ENCODE results near the gene MED27.

MED27 gene, protein sequence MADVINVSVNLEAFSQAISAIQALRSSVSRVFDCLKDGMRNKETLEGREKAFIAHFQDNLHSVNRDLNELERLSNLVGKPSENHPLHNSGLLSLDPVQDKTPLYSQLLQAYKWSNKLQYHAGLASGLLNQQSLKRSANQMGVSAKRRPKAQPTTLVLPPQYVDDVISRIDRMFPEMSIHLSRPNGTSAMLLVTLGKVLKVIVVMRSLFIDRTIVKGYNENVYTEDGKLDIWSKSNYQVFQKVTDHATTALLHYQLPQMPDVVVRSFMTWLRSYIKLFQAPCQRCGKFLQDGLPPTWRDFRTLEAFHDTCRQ

GRCh38 chr9:132079391-132080091, at the start of gene MED27:
TSS of gene MED27 (minus strand) at chr9:132079867. CDS start at chr9:132079844, 23 bp downstream.
- peak; percentile 85 for DNase-seq

- no peak for DNase-seq
Measured at GRCh38 chr9:132127888-132128534, 48.3 kb upstream of the MED27 start.

DNA sequence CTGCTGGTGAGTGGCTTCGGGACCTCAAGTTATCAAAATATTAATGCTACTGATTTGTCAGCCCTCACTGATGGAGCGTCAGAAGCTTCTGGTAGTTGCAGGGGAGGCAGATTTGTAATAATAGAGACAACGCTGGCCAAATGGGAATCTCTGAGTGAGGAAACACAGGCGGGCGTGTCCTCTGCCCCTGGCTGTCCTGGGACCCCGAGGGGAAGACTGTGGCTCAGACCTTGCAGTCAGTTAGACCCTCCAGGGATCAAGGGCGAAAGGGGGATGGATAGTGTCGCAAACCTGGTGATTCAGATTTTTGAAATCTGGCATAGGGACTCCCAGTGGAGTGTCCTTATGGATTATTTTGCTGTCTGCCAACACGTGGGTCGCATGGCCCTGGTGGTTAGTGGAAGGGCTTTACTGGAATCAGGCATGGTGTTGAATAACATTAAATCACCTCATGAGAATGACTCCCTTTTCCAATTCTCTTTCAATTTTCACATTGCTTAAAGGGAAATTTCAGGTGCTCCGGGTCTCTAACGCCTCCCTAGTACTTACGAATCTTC, 47.1 kb upstream of the MED27 start:
- DNase-seq = no peak

DNA sequence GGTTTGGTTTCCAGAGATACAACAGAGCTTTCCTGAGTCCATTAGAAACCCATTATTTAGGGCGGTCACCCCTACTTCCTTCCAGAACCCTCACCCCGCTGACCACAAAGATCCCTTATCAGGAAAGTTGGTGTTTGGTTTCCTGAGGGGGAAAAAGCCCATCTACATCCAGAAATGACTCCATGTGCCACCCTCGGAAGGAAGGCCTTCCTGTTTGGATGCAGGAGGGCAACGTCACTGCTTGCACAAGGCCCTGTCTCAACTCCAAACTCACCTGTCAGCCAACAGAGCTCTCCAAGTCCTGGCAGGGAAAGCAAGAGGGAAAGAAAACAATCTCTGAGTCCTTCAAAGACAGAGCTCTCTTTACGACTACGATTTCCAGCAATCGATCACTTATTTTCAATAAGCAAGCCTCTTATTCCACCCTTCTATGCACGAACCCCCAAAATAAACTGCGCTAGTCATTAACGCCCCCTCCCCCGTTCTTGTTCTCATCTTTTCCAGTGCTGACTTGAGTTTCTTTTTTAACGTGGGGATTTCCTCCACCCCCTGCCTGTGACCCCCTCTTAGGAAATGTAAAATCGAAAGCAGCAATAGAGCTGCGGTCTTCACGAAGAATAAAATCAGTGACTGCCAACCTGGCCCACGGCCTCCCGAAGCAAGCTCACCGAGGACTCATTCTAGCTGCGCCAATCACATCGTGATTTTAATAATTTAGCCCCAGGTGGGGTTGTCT, 46.4 kb upstream of the MED27 start:
- no peak for DNase-seq

DNA sequence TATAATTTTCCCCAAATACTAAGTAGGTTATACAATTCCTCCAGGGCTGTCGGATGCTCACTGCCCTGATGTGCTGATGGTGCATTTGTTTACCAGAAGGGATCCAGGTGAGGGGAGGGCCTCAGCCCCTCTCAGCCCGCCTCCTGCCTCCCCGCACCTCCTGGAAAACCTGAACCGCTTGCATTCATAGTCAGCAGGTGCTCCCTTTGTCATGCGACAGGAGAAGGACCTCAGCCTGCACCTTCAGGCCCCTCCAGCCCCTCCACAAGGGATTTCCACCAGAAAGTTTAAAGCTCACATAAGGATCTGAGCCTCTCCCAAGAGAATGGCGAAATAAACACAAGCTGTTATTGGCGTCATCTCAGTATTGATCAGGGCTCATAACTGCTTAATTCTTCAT, 45.7 kb upstream of the MED27 start:
- no peak for DNase-seq

DNA sequence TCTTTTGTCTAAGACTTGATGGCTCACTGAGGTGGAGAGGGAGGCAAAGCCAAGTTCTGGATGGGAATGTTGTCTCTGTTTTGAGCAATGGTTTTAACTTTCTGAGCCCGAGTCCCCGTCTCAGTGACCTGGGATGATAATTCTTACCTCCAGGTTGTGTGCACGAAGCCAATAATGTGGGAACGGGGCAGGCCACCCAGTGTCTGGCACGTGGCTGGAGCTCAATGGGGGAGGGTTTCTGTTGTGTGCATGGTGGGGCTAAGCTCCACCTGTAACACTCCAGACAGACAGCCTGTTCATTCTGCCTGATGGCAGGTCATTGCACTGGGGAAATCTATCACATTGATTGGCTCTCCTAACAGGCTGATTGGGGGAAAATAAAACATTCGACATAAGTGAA, 45.1 kb upstream of the MED27 start:
- DNase-seq = no peak

- no peak for DNase-seq
Measured at GRCh38 chr9:132121021-132121420, 41.4 kb upstream of the MED27 start.

GRCh38 chr9:132117694-132118093, 38.0 kb upstream of the MED27 start:
- no peak for DNase-seq

- peak; percentile 77 for DNase-seq
Measured at GRCh38 chr9:132116583-132116982, 36.9 kb upstream of the MED27 start.

DNA sequence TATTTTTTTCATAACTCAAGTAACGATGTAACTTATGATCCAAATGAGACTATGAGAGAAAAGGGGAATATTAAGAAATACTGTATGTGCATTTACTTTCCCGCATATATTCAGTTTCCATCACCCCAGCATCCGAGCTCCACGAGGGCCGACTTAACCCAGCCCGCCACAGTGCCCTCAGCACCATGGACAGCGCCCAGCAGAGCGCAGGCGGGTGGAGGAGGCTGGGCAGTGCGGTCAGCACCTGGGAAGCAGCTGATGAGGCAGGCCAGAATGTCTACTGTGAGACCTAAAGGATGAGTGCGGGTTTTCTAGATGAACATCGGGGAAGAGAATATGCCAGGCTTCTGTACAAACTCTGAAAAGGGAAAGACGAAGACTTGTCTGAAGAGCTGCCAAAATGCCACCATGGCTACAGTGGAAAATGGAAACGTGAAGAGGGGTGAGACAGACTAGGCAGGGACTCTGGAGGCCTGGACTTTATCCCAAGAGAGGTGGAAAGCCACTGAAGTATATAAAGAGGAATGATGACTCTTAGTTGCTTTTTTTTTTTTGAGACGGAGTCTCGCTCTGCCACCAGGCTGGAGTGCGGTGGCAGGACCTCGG, 34.5 kb upstream of the MED27 start:
- no peak for DNase-seq

- DNase-seq = no peak
Measured at GRCh38 chr9:132109291-132109690, 29.6 kb upstream of the MED27 start.

GRCh38 chr9:132108728-132109127, 29.1 kb upstream of the MED27 start:
- DNase-seq = no peak

- DNase-seq = no peak
Measured at GRCh38 chr9:132099741-132100407, 20.2 kb upstream of the MED27 start.

- DNase-seq = no peak
Measured at GRCh38 chr9:132099167-132099566, 19.5 kb upstream of the MED27 start.

DNA sequence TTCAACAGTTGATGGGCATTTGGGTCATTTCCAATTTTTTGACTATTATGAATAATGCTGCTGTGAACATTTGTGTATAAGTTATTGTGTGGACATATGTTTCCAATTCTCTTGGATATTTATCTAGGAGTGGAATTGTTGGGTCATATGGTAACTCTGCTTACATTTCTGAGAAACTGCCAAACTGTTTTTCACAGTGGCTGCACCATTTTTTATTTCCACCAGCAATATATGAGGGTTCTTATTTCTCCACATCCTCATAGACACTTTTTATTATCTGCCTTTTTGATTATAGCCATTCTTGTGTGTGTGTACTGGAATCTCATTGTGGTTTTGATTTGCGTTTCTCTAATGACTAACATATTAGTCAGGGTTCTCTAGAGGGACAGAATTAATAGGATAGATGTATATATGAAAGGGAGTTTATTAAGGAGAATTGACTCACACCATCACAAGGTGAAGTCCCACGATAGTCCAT, 14.7 kb upstream of the MED27 start:
- no peak for DNase-seq

DNA sequence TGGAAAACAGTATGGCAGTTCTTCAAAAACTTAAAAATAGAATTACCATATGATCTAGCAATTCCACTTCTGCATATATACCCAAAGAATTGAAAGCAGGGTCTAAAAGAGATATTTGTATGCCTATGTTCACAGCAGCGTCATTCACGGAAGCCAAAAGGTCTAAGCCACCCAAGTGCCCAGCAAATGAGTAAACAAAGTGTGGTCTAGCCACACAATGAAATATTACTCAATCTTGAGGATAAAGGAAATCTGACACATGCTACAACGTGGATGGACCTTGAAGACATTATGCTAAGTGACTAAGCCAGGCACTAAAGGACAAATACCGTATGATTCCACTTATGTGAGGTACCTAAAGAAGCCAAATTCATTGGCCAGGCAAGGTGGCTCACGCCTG, 11.1 kb upstream of the MED27 start:
- no peak for DNase-seq

- DNase-seq = no peak
Measured at GRCh38 chr9:132087438-132088030, 7.9 kb upstream of the MED27 start.

DNA sequence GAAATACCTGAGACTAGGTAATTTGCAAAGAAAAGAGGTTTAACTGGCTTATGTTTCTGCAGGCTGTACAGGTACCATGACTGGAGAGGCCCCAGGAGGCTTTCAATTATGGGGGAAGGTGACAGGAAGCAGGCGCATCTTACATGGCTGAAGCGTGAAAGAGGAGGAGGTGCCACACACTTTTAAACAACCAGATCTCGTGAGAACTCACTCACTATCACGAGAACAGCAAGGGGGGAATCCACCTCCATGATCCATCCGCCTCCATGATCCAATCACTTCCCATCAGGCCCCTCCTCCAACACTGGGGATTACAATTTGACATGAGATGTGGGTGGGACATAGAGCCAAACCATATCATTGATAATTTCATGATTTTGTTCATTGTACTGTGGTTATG, 2.5 kb upstream of the MED27 start:
- no peak for DNase-seq

GRCh38 chr9:132078699-132079356, 839 bp downstream of the MED27 start:
- no peak for DNase-seq

- peak; percentile 81 for DNase-seq
Measured at GRCh38 chr9:132077881-132078698, 1.6 kb downstream of the MED27 start.

Measured in NCI-H1105 treated with DMSO at 0.1 percent for 48 hours (cell line).